Measurements from ENCODE around the gene TPI1. TPM values are rescaled to one million over a fixed set of nuclear protein-coding genes. Genes with fewer than 3 reads are reported as not detected.

TPI1 gene
- total RNA-seq, 1 experiment from 2014 or later: 675 TPM

DNA sequence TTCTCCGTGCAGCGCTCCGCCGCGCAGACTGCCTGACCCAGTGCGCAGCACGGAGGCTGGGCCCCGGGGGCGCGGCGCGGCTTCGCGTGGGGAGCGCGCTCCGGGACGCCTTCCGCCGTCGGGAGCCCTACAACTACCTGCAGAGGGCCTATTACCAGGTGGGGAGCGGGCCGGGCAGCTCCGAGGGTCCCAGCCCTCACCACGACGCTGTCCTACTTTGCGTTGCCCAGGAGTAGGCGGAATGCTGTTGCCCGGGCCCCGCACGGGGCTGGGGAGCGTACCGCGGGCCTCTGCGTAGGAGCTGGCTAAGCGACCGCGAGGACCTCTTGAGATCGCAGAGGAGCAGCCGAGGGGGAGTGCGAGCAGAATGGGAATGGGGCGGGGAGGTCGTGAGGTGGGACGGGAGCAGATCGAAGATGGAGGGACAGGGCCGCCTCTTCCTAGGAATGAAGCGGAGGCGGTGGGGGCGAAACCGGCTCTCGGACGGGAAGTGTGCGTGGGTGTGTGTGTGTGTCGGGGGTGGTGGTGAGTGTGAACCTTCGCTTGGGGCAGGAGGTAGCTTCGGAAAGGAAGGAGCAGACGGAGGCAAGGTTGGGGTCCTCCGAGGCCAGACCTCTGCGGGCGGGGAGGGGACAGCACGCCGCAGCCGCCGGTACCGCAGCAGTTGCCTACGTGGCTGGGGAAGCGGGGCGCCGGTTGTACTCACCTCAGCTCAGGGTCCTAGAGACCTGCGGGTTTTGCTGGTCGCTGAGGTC, 38.4 kb upstream of the TPI1 start:
- DNase-seq (ENCODE audit: low spot score): no peak

DNA sequence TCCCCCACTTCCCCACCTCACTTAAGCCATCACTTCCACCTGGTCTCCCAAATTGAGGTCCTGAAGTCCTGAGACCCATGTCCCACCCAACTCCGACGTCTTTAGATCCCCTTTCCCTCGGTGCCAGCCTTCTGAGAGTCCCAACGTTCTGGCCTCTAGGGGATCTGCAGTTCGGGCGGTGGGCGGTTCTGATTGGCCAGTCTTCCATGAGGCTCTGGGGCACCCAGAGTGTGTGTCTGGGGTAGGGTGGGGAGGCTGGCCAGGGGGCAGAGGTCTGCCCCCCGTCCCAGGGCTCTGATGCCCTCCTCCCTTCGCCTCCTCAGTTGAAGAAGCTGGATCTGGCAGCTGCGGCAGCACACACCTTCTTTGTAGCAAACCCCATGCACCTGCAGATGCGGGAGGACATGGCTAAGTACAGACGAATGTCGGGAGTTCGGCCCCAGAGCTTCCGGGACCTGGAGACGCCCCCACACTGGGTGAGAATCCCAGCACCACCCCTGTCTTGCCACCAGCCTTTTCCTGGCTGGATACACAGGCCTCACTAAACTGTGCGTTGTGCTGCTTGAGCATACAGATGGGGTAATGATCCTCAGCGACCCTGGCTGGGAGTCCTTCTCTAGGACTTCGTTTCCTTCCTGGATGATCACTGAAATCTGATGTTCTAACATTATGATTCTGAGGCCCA, 37.7 kb upstream of the TPI1 start:
- DNase-seq (ENCODE audit: low spot score): no peak

DNA sequence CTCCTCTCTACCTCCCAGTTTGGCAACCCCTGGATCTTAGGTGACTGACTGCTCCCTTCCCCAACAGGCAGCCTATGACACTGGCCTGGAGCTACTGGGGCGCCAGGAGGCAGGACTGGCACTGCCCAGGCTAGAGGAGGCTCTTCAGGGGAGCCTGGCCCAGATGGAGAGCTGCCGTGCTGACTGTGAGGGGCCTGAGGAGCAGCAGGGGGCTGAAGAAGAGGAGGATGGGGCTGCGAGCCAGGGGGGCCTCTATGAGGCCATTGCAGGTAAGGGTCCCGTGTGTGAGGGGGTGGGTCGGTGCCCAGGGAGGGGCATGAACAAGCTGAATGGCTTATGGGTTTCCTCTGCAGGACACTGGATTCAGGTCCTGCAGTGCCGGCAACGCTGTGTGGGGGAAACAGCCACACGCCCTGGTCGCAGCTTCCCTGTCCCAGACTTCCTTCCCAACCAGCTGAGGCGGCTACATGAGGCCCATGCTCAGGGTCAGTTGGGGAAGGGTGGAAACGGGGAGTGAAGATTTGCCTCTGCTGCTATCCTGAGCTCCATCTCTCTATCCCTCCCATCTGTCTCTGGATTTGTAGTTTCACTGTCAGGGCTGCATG, 36.9 kb upstream of the TPI1 start:
- DNase-seq (ENCODE audit: low spot score): no peak

DNA sequence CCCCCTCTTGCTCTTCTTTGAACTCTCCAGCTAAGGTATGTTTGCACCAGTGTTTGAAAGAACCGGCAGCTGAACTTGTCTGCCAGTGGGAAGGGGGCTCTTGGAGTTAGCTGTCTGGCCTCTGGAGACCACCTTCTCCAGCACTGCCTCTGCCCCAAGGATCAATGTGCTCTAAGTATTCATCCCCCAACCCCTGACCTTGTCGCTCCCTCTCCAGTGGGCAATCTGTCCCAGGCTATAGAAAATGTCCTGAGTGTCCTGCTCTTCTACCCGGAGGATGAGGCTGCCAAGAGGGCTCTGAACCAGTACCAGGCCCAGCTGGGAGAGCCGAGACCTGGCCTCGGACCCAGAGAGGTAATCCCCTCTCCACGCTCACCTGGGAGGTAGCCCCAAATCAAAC, 36.3 kb upstream of the TPI1 start:
- DNase-seq (ENCODE audit: low spot score): no peak

DNA sequence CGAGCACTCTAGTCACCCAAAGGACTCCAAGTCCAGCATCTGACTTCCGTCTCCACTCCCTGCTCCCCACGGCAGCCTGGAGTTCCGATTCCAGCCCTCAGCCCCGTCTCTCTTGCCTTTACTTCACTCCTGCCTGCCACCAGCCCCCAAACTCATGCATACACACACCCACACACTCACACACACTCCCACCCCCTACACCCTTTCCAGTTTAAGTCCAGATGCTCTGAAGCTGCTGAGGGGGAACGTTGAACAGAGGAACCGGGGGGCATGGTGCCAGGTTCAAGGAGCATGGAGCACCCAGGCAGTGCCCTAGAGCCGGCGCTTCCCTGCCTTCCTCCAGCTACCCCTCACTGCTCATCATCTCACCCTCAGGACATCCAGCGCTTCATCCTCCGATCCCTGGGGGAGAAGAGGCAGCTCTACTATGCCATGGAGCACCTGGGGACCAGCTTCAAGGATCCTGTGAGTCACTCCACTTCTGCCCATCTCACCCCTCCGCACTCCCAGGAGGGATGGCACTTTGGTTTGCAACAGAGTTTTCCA, 35.8 kb upstream of the TPI1 start:
- DNase-seq (ENCODE audit: low spot score): no peak

DNA sequence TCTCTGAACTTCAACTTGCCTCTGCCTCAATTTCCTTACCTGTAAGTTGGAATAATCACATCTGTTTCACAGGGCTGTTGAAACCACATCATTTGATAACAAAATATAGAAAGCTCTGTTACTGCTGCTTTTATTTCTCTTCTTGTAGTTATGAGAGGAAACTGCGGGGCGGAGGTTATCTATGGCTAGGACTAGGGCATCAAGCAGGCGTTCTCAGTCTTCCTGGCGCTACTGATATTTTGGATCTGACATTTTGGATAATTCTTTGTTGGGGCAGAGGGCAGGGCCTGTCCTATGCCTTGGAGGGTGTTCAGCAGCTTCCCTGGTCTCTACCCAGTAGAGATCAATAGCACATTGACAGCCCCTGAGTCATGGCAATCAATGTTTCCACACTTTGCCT, 35.2 kb upstream of the TPI1 start:
- DNase-seq (ENCODE audit: low spot score): no peak

DNA sequence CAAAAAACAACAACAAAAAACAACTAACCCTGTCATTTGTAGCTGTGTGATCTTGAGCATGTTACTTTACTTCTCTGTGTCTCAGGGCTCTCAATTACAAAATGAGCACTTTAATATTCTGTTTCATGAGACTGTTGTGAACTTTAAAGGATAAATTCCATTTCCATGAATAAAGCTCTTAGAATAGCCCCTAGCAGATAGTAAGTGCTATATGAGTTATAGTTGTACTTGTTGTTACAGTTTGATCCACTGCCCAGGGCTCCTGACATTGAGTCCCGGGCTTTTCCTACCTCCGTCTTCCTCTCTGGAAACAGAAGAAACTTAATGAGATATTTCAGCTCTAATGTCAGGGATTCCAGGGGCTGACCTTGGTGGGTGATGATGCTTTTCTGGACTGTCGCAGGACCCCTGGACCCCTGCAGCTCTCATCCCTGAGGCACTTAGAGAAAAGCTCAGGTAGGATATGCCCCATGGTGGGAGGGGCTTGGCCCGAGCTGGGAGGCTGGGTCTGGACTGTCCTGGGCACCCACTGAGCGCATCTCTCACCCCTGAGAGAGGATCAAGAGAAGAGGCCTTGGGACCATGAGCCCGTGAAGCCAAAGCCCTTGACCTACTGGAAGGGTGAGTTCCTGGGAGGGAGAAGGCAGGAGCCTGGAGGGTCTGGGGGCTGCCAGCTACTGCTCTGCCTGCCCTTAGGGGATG, 34.0 kb upstream of the TPI1 start:
- no peak for DNase-seq (ENCODE audit: low spot score)

DNA sequence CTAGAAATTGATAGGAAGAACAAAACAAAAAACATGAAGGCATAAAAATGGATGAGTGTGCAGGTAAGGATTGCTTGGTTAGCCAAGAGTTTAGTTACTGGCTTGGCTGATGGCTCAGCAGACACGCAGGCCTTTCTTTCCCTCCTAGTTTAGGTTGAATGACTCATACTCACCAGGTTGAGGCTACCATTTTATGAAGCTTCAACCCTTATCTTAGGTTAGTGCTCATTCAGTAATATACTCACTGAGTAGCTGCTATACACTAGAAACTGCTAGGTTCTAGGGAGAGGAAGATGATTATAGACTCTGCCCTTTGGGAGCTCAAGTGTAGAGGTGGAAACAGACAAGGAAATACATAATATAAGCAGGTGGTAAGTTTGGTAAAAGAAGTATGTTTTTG, 33.1 kb upstream of the TPI1 start:
- DNase-seq (ENCODE audit: low spot score): no peak

DNA sequence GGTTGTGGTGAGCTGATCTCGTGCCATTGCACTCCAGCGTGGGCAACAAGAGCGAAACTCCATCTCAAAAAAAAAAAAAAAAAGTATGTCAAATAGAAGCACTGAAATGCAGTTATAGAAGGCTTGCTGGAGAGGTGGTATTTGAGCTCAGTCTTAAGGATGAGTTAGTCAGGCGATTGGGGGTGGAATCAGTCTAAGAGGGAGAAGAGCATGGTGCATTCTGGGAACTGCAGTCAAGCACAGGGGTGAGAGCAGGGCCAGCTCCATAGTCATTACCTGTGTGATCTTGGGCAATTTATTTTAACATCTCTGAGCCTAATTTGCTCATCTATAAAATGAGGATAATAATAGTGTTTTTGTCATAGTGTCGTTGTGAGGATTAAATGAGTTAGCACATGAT, 32.5 kb upstream of the TPI1 start:
- no peak for DNase-seq (ENCODE audit: low spot score)

DNA sequence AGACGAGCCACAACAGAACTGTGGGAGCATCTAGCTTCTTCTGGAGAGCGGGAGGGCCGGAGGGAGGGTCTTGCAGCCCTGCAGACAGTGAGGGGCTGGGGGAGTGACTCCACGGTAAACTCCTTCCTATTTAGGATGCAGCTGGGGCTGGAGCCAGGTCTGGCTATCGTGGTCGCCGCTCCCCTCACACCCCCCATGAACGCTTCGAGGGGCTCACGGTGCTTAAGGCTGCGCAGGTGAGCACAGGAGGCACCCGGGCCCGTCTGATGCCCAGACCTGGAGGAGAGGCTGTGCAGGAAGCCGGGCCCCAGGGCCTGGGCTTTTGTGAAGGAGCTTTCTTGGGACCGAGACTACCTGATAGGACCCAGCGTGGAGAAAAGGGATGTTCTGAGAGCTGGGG, 30.5 kb upstream of the TPI1 start:
- no peak for DNase-seq (ENCODE audit: low spot score)

DNA sequence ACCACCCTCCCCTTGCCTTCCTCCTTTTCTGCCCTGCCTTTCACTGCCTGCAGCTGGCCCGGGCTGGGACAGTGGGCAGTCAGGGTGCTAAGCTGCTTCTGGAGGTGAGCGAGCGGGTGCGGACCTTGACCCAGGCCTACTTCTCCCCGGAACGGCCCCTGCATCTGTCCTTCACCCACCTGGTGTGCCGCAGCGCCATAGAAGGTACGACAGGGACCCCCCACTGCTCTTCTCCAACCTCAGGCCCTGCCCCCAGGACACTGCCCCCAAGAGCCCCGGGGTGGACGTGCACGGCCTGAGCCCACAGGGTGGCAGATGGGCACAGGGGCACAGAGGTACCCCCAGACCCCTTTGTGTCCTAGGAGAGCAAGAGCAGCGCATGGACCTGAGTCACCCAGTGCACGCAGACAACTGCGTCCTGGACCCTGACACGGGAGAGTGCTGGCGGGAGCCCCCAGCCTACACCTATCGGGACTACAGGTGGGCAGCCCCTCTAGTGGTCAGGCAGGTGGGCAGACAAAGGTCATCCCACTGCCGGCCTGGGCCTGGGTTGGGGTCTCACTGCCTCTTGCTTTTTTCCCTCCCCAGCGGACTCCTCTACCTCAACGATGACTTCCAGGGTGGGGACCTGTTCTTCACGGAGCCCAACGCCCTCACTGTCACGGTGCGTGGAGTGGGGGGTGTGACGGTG, 29.8 kb upstream of the TPI1 start:
- no peak for DNase-seq (ENCODE audit: low spot score)

DNA sequence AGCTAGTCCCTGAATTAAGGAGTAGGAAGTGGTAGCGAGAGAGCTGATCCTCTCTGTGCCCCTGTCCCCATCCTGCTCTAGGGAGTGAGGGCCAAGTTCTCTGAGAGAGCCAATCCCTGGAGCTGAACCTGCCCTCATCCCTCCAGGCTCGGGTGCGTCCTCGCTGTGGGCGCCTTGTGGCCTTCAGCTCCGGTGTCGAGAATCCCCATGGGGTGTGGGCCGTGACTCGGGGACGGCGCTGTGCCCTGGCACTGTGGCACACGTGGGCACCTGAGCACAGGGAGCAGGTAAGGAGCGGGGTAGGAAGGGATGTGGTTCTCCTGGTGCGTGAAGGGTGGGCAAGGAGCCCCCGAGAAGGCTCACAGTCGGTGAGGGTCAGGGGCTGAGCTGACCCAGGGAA, 28.5 kb upstream of the TPI1 start:
- DNase-seq (ENCODE audit: low spot score): no peak

DNA sequence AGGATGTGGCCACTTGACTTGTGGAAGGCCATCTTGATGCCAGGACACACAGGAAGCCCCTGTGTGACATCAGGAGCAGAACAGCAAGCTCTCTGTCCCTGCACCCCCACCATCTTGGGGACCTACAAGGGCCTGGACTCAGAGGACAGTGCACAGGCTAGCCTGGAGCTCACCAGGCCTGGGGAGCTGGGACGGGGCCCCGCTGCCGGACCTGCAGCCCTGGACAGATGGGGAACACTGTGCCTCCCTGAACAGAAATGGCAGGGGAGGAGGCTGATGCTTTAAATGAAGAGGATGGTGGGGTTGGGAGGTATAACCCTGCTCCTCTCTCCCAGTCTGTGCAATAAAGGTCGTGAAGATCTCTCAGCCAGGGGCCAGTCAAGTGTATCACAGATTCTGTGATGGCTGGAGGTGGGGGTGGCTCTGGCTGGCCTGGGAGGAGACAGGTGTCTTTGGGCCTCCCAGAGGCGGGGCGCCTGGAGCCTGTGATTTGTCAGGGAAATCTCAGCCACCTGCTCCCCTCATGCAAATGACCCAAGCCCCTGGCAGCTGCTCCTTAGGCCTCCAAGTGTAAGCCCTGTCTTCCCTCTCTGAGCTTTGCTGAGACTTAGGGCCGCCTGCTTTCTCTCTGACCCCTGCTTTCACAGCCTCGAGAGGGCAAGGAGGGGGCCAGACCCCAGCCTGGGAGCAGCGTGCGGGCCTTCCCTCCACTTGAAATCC, 27.7 kb upstream of the TPI1 start:
- no peak for DNase-seq (ENCODE audit: low spot score)

DNA sequence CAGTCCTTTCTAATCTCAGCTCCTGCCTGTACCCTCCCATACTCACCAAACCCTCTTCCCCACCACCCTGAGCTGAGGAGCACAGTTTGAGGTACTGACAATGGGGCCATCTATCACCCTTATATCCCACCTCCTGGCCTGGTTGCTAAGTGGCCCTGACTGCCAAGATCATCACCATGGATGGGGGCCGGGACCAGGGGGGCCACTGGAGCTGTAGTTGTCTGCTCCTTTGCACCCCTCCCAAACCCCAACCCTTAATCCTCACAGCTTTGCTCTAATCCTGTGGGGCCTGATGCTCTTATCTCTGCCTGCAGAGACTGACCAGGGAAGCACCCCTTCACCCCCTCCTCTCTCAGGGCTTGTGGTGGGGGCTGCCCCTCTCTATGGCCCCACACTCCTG, 27.0 kb upstream of the TPI1 start:
- DNase-seq (ENCODE audit: low spot score): no peak

DNA sequence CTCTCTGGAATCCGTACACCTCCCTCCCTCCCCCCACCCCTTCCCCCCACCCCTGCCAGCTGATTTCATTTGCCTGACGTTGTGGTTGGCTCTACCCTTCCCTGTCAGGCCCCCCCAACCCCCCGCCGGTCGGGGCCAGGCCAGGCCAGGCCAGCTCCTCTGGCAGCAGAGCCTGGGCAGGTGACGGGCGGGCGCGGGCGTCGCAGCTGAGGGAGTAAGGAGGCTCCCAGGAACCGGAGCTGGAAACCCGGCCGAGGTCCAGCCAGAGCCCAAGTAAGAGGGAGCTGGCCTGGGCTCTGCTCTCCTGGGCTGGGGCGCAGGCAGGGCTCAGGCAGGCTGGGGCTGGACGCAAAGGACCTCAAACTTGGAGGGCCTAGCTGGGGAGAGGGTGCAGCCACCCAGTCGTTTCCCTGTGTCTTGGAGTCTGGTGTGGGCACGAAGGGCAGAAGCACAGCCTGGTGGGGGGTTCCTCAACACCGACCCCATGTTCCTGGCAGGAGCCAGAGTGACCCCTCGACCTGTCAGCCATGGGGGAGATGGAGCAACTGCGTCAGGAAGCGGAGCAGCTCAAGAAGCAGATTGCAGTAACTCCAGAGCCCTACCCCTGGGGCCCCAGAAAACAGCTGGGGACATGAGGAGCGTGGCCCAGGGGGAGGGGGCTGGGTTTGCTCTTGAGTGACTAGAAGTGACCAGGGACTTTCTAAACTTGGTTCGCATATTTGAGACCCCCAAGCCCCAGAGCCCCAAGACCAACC, 26.4 kb upstream of the TPI1 start, which contains the start of gene GNB3:
Gene GNB3 (plus strand): TSS at position 165 of the 755 bp plus-strand sequence. CDS start 363 bp downstream, at position 528.
- no peak for DNase-seq (ENCODE audit: low spot score)

DNA sequence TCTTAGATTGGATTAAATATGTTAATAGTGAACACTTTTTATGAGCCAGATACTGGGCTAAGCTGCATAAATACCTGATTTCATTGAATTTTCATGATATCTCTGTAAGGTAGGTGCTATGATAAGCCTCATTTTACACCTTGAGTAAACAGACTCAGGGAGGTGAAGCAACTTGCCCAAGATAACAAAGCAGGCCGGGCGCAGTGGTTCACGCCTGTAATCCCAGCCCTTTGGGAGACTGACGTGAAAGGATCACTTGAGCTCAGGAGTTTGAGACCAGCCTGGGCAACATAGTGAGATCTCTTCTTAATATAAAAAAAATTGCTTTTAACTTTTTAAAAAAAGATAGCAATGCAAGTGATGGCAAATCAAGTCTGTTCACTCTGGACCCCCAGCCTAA, 25.3 kb upstream of the TPI1 start:
- no peak for DNase-seq (ENCODE audit: low spot score)

DNA sequence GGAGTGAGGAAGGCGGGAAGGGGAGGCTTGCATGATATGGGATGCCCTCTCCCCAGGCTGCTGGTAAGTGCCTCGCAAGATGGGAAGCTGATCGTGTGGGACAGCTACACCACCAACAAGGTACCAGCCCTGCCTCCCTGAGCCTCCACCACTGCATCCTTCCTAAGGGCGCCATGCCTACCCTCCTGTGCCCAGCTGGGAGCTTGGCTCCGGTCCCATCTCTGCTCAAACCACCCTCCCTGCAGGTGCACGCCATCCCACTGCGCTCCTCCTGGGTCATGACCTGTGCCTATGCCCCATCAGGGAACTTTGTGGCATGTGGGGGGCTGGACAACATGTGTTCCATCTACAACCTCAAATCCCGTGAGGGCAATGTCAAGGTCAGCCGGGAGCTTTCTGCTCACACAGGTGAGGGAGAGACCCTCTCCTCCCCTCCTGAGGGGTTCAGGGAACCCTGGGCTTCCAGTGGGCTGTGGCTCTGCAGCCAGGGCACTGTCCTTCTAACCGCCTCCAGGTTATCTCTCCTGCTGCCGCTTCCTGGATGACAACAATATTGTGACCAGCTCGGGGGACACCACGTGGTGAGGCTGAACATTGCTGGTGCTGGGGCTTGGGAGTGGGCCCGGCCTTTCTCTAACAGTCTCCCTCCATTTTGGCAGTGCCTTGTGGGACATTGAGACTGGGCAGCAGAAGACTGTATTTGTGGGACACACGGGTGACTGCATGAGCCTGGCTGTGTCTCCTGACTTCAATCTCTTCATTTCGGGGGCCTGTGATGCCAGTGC, 24.0 kb upstream of the TPI1 start:
- no peak for DNase-seq (ENCODE audit: low spot score)

DNA sequence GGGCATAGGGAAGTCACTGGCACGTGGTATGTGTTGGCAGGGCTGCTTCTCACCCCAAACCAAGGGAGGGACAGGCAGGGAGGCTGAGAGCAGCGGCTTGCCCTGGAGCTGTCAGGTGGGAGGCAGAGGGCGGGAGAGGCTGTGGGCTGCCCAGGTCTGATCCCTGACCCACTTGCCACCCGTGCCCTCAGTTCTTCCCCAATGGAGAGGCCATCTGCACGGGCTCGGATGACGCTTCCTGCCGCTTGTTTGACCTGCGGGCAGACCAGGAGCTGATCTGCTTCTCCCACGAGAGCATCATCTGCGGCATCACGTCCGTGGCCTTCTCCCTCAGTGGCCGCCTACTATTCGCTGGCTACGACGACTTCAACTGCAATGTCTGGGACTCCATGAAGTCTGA, 21.9 kb upstream of the TPI1 start:
- no peak for DNase-seq (ENCODE audit: low spot score)

DNA sequence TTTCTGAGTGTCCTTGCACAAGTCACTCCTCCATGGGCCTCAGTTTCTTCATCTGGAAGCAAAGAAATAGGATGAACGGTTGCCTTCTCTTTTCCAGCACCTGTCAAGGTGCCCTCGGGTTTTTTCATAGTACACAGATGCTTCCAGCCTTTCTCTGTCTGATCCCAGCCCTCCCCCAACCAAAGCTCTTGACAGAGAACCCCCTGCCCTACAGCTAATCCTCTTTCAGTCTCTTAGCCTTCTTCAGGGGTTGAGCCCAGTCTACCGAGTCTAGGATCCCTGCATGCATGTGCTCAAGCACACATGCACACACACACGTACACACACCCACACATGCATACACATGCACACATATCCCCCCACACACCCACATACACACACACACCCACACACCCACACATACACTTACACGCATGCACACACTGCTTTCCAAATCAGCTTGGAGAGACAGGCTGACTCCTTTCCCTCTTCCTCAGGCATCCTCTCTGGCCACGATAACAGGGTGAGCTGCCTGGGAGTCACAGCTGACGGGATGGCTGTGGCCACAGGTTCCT, 20.9 kb upstream of the TPI1 start:
- DNase-seq (ENCODE audit: low spot score): no peak
